Right ventricle myocardium inferior (tissue), 1 donor: ENCODE data around the gene TMLHE. TPM values are rescaled to one million over a fixed set of nuclear protein-coding genes. Genes with fewer than 3 reads are reported as not detected.
"Not testable (repeated sequence)": the region's sequence is repeated elsewhere in the genome, so short reads cannot be mapped to it uniquely, and the experiment has no call there.

Source experiments
- ATAC-seq: fragments of 200-7000 bp; cut with Tn5 transposase; one replicate; pipeline ENCODE4 v1.9.1; 2020; ENCODE audit warnings: mild to moderate bottlenecking, moderate library complexity
- DNase-seq: peaks from one replicate; pipeline ENCODE4 v3.0.0; 2021; ENCODE audit errors: missing footprints
- intact Hi-C: fragments of 100-400 bp; cut with DNase I; formaldehyde crosslinking; loops from one replicate; pipeline ENCODE4 v1.11.0; 2022
- long read RNA-seq: library from polyadenylated mRNA; unstranded; transcript quantifications from one replicate; pipeline ENCODE4 v2.0.0, GENCODE V29; 2021
- total RNA-seq: library from RNA; stranded (reverse); fragmentation: NEBNext Ultra II Directional; extraction: Animal tissue kit (Norgen Biotek cat#: 25700); gene quantifications from one replicate; pipeline ENCODE4 v1.2.1, GENCODE V29; 2021
- donor health status: DM: no; HTN: yes; CAD: no; lungs with severe emphysema.

TMLHE gene
- 38.8 TPM for total RNA-seq
- long read RNA-seq, transcript TMLHE-201 (8 exons, 2,832 nt) = major isoform, 20 of 26 reads
- long read RNA-seq, partial matches to known transcripts = 0 of 26 reads
- long read RNA-seq, other reads (novel, unspliced or antisense) = 6 of 26 reads

DNA sequence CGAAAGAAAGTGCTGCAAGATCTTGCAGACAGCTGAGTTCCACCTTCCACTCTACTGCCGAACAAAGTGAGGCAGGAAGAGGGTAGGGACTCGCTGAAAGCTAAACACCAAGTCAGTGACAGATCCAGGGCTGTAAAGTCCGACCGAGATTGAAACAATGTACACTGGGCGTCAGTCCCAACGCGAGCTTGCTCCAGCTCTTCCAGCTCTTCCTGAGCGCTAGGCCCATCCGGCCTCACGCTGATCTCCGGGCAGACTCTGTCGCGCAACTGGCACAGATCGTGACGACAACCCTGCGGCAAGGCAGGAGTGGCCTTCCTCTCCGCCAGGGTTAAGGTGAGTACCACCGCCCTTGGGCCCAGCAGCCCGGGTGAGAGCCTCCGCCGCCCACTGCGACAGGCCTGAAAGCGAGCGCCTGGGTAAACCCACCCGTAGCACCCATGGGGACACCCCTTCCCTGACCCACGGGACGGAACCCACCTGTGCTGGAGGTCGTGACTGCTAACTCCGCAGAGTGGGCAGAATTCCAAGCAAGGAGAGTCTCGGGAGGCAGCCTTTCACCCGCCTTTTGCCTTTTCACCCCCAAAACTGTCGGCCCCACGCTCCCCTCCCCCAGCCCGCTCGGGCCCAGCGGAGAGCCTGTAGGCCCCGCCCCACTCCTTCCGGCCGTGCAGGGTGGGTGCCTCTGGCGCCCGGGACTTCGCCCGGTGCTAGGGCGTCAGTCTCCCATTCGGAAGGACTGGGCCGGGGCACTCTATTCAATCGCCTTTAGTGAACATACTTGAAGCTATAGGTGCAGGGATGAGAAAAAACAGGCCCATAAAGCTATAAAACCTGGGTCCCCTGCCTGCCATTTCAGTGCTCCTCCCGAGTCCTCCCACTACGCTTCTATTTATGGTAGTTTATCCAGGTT lies at the start of gene TMLHE, which contains the start of gene SPRY3:
Gene TMLHE (minus strand): TSS at position 641 of the 913 bp plus-strand sequence. CDS start 67,676 bp downstream, outside the sequence.
Gene SPRY3 (plus strand): TSS at position 275 of the 913 bp plus-strand sequence.
- intact Hi-C loops = loop anchor here (5.0 kb wide), 1 partner anchor 145 kb away; no protein-coding TSS in a partner anchor
- ATAC-seq = peak; percentile 97
- DNase-seq = peak; percentile 80

DNA sequence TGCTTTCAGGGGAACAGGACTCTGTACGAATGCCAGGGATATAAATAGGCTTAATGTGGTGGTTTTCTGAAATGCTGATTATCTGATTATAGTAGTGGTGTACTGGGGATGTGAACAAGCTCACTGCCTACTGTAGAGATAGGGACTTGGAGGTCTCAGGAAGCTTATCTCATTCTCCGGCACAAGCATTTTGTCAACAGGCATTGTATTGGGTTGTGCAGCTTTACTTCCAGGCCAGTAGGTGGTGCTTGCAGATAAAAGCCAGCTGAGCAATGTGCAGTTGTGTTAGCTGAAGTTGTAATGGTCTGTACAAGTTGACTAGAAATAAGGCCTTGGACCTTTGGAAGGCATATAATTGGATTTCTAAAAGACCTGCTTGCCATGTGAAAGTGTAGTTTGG lies 49.5 kb upstream of the TMLHE start:
- DNase-seq (no peak), ATAC-seq (no peak)
- intact Hi-C loops = no loop called here

- intact Hi-C loops = no loop called here
- no peak for ATAC-seq
- no peak for DNase-seq
Measured at GRCh38 chrX:155645180-155645579, 32.4 kb upstream of the TMLHE start.

- DNase-seq = no peak
- no peak for ATAC-seq
- intact Hi-C loops = no loop called here
Measured at GRCh38 chrX:155643240-155643639, 30.5 kb upstream of the TMLHE start.

GRCh38 chrX:155641371-155641770 lies 28.6 kb upstream of the TMLHE start:
- ATAC-seq, intact Hi-C loops: not testable (repeated sequence)
- DNase-seq = peak; percentile 59

DNA sequence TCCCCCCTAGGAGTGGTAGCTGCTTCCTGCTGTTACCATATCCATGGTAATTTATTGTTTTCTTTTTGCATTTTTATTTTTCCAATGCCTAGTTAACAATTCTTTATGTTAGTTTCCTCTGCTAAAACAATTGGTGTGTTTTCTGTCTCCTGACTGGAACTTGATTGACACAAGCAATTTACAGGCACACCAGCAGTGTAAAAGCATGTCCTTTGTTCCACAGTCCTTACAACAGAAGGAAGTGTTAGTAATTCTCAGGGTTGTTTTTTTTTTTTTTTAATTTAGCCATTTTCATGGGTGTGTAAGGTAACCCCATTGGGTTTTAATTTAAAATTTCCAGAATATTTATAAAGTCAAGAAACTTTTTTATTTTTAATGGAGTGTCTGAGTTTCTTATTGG lies 25.0 kb upstream of the TMLHE start:
- ATAC-seq = no peak
- no peak for DNase-seq
- intact Hi-C loops = no loop called here

DNA sequence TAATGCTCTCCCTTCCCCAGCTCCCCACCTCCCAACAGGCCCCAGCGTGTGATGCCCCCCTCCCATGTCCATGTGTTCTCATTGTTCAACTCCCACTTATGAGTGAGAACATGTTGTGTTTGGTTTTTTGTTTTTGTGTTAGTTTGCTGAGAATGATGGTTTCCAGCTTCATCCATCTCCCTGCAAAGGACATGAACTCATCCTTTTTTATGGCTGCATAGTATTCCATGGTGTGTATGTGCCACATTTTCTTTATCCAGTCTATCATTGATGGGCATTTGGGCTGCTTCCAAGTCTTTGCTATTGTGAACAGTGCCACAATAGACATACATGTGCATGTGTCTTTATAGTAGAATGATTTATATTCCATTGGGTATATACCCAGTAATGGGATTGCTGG lies 22.3 kb upstream of the TMLHE start:
- ATAC-seq, DNase-seq, intact Hi-C loops: not testable (repeated sequence)

- intact Hi-C loops = no loop called here
- ATAC-seq (no peak), DNase-seq (no peak)
Measured at GRCh38 chrX:155632431-155633100, 19.8 kb upstream of the TMLHE start.

DNA sequence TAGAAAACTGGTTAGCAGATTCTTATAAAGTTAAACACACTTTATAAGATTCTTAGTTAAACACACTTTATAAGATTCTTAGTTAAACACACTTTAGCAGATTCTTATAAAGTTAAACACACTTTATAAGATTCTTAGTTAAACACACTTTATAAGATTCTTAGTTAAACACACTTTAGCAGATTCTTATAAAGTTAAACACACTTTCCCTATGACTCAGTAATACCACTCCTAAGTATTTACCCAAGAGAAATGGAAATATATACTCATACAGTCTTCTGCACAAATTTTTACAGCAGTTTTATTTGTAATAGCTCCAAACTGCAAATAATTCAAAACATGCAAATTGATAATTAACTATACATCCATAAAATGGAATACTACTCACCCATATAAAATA lies 7.4 kb upstream of the TMLHE start:
- intact Hi-C loops, DNase-seq, ATAC-seq: not testable (repeated sequence)

GRCh38 chrX:155615938-155616337 lies 3.2 kb upstream of the TMLHE start:
- ATAC-seq (no peak), DNase-seq (no peak)
- intact Hi-C loops = no loop called here

DNA sequence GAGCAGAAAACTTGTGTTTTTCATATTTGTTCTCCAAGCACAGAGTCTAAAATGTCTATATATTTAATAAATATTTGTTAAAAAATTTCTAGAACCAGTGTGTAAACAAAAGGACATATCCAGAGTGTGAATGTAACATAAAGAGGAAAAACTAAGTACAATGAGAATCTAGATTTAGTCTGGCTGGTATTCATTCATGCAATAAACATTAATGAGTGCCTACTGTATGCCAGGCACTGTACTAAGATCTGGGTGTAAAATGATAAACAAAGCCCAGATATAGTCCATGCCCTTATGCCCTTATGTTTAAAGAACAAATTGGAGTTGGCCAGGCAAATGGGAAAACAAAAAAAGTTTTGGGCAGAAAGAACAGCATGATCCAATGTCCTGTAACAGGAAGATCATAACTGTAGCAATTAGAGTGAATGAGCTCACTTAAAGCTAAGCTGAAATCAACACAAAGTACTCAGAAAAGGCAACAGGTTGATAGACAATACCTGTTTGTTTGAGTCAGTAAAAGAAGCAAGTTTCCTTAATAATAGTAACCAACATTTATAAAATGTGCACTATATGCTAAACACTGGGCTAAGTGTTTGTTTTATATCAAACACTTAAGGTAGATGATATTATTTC lies 1.3 kb upstream of the TMLHE start:
- no peak for DNase-seq
- ATAC-seq = no peak
- intact Hi-C loops = loop anchor here (5.0 kb wide), 1 partner anchor 143 kb away; no protein-coding TSS in a partner anchor

DNA sequence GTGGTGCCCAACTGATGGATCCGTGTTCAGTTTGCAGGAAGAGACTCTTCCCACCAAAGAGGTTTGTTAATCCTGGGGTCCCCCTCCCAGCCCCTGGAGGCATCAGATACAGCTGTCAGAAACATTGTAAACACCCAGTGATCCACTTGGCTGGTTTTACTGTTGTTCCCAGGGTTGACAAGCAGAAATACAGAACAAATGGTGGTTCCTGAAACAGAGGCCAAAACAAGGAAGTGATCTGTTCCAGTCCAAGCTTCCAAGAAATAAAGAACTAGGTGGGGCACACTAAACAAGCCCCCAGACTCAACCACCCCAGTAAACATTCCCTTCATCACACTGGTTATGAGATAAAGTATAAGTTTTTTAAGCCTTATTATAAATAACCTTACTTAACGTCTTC lies 1.4 kb downstream of the TMLHE start:
- intact Hi-C loops = loop anchor here (5.0 kb wide), 1 partner anchor 146 kb away; no protein-coding TSS in a partner anchor
- ATAC-seq (no peak), DNase-seq (no peak)

DNA sequence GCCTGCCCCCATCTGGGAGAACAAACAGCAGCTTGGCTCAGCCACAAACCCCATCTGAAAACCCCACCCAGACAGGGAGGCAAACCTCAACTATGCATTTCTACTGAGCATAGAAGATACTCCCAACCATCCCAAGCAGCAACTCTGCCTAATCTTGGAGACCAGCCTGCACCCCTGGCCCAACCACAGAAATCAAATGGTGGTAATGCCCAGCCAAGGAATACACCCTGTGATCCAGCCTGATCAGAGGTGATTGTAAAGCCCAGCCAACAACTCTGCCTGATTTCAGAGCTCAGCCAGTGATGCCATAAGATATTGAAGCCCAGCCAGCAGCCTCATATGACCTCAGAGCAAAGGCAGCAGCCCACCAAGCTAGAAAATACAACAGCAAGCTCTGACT lies 19.8 kb downstream of the TMLHE start:
- no peak for DNase-seq
- intact Hi-C loops = no loop called here
- no peak for ATAC-seq

GRCh38 chrX:155592331-155592730 lies 20.4 kb downstream of the TMLHE start:
- intact Hi-C loops = no loop called here
- ATAC-seq = no peak

GRCh38 chrX:155577682-155578081 lies 35.1 kb downstream of the TMLHE start:
- no peak for ATAC-seq
- intact Hi-C loops = no loop called here

More at GRCh38 chrX:155592331-155592730, 20.4 kb downstream of the TMLHE start:
- no peak for DNase-seq

DNA sequence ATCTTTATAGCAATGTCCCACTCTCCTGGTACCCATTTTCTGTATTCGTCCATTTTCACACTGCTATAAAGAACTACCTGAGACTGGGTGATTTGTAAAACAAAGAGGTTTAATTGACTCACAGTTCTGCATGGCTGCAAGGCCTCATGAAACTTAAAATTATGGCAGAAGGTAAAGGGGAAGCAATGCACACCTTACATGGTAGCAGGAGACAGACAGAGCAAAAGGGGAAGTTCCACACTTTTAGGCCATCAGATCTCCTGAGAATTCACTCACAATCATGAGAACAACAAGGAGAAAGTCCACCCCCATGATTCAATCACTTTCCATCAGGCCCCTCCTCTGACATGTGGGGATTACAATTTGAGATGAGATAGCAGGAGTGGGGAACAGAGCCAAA lies 49.7 kb downstream of the TMLHE start:
- no peak for DNase-seq
- no peak for ATAC-seq

More at GRCh38 chrX:155577682-155578081, 35.1 kb downstream of the TMLHE start:
- no peak for DNase-seq

GRCh38 chrX:155544881-155545280 lies 67.9 kb downstream of the TMLHE start:
- intact Hi-C loops = no loop called here

More for the DNA sequence above, 49.7 kb downstream of the TMLHE start:
- intact Hi-C loops = no loop called here

DNA sequence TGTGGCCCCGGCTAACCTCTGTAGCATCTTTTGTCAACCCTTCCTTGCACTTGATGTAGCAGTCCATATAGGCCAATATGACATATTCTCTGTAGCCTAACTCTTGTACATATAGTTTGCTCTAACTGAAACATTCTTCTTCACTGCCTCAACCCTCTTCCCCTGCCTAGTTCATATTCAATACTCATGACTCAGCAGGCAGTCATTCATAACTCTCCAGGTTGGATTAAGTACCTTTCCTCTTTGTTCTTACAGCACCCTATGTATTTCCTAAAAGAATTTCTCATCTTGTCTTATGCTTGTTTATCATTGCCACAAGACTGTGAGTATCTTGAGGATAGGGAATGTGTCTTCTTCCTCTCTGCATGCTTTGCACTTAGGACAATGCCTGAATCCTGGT lies 76.9 kb downstream of the TMLHE start:
- intact Hi-C loops = no loop called here
- no peak for ATAC-seq
- DNase-seq = no peak

More at GRCh38 chrX:155544881-155545280, 67.9 kb downstream of the TMLHE start:
- DNase-seq (no peak), ATAC-seq (no peak)

DNA sequence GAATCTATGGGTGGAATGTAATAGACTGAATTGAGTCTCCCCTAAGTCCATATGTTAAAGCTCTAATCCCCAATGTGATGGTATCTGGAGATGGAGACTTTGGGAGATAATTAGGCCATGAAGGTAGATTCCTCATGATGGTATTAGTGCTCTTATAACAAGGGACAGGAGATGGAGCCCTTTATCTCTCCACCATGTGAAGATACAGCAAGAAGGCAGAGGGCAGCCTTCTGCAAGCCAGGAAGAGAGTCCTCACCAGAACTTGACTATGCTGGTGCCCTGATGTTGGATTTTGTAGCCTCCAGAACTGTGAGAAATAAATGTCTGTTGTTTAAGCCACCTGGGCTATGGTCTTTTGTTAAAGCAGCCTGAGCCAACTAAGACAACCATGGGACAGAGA lies 78.0 kb downstream of the TMLHE start:
- DNase-seq = no peak
- intact Hi-C loops = no loop called here
- no peak for ATAC-seq
